ENCODE data around the gene KRT2.

Gene KRT2

DNA sequence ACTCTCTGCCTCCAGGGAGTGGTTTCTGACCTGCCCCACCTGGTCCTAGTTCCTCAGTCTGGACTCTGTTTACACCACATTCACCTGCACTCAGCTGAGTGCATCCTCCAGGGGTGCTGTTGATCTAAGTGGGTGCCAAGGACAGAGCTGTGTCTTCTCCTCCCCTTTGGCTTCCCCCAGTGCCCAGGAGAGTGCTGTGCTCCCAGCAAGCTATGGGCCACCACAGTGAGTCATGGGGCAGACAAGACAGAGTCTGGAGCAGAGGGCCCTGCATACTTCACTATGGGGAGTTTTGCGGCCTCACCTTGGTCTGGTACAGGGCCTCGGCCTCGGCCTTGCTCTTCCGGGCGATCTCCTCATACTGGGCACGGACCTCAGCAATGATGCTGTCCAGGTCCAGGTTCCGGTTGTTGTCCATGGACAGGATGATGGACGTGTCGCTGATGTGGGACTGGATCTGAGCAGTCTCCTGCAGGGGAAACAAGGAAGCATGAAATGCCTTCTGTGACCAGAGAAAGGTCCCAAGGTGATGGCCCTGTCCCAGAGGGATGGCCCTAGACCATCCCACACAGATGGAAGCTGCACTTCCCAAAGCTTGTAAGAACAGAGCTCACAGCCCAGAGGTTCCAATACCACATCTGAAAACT, 38.5 kb downstream of the KRT2 start:
- DNase-seq: no peak

DNA sequence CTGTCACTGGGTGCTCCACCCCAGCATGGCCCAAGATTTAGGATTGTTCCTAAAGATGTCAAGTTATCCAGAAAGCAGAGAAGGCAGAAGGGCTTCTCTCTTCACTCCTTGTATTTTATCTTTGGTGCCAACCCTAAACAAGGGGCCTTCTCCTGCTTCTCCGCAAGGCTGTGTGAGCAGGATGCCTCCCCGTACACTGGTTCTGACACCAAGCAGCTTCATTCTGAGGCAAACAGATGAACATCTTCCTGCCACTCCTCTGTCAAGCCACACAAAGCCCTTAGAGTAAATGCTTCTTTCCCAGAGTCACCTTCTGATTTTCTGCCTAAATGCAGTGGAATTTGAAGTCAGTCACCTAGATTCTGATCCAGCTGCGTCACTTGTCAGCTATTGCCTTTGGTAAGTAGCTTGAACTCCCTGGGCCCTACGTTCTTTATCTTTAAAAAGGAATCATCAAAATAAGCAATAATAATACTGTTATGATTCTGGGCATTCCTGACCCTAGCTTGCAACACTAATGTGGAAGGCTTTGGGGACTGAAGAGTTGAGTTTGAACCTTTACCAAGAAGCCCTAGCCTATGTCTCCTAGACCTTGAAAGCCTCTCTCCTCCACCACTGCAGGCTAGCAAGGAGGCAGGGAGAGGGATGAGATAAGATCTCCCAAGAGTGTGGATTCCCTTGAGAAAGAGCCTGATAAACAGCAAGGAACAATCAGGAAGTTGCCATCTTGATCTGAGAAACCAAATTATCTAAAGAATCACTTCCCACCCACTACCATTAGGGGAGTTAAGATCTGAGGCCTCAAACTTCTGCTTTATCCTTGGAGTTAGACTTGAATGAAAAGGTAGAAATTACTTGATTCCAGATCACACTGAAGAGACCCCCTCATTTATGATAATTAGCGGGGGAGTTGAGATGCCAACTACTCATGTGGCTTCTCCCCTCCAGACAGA, 39.3 kb downstream of the KRT2 start:
- no peak for DNase-seq

DNA sequence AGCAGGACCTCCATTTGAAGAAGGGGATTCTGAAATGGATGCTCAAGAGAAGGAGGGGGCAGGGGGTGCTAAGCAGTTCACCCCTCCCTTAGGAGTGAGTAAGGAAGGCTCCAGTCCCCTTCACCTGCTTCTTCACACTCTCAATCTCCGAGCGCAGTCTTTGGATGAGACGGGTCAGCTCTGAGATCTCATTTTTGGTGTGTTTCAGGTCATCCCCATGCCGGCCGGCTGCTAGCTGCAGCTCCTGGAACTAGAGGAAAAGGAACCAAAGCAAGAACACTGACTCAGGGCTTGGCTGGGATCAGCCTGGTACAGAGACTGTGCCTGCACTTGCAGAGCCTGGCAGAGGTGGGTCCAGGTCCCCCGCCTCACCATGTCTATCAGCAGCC, 40.9 kb downstream of the KRT2 start:
- DNase-seq: no peak

DNA sequence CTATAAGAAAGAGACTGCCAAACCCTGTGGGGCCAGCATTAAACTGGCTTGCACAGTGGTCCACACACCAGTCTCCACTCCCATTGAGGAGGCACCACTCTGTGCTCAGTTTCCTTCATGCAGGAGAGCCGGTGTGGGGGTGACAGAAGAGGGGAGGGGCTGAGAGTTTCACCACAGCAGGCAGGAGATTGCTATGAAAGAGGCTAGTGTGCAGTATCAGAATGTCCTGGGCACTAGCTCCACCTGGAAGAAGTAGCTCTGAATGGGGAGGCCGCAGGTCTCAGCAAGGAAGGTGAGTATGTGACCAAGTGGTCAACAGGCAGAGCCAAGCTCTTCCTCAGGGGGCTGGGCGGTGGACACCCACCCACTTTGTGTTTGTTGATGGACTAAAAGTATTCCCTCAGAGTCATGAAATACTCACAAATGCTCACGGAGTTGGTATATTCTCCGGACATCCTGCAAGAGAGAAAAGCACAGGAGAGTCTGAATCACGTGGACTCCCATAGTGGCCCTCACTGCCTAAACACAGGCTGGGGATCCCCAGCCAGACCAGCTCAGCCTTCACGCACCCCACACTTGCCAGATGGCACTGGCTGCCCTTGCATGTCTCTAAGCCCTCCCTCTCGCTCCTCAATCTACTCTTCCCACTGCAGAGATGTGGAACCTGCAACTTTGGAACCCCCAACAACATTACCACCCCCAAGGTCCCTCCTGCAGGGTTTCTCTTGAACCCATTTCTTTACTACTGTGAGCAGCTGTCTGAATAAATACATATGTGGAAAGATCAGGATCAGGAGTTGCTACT, 43.0 kb downstream of the KRT2 start:
- DNase-seq: no peak

DNA sequence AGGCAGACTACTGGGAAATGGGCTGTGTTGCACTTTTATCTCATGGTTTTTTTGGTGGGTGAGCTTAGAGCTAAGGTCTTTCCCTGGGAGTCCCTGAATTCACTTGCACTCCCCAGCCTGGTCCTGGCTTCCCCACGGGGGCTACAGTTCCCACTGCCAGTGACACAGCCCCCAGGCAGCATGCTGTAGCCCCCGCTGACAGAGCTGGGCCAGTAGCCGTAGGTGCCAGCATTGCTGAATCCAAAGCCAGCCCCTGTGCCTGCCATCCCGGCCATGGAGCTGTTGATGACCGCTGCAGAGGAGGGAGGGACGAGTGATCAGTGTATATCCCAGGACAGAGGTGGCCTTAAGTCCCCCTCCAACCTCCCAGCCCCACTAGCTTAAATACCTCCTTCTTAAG, 43.9 kb downstream of the KRT2 start:
- no peak for DNase-seq

DNA sequence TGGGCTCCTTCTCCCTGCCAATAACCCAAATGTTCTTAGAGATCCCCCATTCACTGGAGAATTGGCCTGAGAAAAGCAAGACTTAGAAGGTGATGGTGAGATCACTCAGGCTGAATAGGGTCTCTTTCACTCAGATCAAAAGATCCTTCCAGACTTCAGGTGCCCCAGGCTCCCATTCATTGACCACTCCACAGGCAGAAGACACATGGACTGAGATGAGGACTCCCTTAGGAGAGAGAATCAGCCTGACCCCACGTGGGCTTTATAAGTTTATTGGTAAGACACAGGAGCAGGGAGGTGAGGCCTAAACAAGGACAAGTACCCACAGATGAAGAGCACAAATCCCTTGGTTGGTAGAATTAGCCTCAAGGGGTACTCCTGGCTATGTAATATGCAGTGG, 44.7 kb downstream of the KRT2 start:
- no peak for DNase-seq

DNA sequence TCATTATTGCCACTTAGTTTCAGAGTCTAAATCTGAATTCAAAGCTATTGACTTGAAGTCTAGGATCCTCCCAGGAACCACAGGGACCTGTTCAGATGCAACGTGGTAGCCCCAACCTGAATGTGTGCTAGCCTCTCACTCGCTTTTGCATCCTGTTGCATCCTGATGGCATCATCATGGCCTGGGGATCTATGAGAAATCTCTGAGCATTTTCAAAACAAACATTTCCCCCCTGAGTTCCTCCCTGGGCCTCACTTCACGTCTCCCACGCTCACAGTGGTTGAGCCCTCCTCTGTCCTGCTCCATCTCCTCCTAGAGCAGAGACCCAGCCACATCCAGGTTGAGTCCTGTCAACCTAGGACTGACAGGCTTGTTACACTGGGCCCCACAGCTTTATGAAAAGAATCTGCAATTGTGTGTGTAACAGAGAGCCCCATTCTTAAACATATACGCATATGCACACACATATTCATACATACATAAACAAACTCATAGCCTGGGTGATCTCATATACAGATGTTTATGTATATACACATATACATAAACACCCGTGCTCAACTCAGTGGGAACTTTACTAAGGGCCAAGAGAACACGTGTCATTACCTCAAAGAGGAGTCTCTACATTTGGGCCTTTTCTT, 45.3 kb downstream of the KRT2 start:
- DNase-seq: no peak

DNA sequence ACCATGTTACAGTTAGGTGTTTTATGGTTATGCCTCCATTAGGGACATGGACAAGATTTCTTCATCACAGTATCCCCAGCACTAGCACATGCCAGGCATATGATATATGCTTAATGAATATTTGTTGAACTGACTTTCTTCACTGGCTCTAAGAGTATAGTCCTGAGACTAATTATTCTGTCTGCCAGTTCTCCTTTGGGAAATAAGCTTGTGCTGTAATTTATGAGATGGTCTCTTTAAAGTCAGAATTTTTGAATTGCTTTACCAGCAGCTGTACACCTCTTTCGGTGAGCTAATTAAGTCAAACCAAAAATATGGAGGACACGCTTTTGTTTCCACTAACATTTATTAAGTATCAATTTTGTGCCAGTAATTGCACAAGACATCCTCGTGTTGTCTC, 45.9 kb downstream of the KRT2 start:
- DNase-seq: no peak

DNA sequence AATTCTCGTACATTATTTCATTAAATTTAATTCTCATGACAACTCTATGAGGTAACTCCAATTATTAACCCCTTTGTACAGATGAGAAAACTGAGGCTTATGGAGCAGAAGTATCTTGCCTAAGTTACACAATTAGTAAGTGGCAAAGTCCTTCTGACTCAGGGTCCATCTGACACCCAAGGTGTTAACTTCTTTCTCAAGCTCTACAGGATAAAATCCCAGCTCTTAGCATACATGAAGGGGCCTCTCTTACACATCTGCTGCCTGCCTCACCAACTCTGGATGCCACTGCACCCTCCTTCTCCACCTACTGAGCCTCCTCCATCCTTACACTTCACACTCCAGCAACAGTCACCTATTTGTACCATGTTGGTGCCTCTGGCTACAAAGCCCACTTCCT, 46.5 kb downstream of the KRT2 start:
- DNase-seq: no peak

DNA sequence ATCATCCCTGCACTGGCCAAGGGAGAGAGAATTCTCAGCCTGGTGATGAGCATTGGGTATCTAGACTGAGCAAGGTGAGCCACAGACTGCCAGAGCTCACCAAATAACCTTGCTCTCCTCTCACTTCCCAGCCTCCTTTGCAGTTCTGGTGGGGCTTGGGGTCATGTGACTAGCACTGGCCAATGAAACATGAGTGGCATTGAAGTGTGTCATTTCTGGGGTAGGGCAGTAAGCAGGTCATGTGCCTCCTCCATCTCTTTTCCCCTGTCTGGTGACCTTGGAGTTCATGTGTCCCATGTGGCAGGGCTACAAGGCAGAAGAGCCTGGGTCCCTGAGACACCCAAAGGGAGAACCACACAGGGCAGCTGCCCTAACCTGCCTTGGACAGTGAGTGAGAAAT, 47.2 kb downstream of the KRT2 start:
- no peak for DNase-seq

DNA sequence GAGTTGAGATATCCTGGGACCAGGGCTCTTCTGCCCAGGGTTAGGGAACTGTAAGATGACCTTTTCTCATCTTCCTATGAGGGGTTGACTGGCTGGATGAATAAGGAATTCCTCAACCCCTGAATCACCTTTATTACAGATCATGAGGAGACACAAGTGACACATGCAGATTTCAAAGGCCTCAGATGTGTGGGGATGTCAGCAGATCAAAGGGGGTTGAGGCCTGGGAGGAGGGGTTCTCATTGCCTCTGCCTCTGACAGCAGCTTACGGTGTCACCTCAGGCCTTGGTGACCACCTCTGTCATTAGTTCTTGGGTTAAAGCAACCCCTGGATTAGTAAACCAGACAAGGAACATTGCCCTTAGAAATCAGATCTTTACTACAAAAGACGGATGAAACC, 48.7 kb downstream of the KRT2 start:
- DNase-seq: no peak

DNA sequence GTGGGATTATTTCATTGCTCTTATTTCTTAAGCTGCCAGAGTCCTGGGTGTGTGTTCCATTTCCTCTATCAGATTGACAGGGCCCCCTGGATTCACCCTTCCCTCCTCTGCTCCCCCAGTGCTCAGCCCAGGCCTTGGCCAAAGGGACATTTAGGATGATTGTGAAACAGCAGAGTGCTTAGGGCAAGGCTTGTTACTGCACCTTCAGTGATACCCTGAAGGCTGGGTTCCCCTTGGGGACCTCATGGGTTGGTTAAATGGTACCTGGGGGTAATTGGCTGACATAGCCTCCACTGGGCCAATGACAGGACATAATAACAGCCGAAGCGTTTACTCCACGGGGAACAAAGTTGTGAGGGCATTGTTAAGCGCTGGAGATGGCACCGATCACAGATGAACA, 49.5 kb downstream of the KRT2 start:
- no peak for DNase-seq

DNA sequence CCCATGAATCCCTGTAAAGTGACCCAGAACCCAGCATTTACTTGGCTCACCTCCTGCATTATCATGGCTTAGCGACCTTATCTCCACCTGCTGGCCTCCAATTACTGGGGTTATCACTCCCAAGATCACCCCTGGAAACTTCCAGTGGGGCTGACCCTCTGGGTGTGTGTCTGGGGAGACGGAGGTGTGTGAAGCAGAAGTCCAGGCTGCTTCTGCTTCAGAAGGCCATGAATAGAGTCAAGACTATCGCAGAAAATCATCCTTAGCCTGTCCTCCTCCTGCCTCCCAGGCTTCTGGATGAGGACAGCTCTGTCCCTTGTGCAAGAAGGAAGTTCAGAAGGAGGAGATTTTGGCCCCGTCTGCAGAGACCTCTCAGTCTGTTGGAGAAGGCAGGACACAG, 50.3 kb downstream of the KRT2 start:
- no peak for DNase-seq

DNA sequence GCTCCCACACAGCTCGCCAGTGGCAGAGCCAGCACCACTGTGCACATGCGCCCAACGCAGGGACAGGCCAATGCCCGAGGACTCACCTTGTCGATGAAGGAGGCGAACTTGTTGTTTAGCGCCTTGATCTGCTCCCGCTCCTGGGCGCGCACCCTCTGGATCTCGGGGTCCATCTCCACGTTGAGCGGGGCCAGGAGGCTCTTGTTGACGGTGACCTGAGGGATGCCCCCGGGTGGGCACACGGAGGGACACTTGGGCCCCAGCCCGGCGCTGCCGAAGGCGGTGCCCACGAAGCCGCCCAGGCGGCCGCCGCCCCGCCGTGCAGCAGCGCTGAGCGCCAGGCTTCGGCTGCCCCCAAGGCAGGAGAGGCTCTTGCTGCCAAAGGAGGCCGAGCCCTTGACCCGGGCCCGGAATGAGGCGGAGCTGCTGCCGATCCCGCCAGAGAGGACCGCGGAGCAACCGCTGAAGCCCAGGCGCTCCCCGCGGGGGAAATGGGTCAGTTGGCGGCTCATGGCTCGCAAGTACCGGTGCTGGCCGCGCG, 51.0 kb downstream of the KRT2 start, which contains the start of gene KRT72:
Gene KRT72 (minus strand): TSS at position 523 of the 541 bp plus-strand sequence. CDS start 11 bp downstream, at position 512.
- no peak for DNase-seq

DNA sequence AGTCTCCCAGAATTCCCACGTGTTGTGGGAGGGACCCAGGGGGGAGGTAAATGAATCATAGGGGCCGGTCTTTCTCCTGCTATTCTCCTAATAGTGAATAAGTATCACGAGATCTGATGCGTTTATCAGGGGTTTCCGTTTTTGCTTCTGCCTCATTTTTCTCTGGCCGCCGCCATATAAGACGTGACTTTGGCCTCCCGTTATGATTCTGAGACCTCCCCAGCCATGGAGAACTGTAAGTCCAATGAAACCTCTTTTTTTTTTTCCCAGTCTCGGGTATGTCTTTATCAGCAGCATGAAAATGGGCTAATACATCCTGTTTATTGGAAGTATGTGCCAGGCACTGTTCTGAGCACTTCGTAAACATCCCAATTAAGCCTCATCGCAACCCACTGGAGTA, 51.5 kb downstream of the KRT2 start:
- no peak for DNase-seq

DNA sequence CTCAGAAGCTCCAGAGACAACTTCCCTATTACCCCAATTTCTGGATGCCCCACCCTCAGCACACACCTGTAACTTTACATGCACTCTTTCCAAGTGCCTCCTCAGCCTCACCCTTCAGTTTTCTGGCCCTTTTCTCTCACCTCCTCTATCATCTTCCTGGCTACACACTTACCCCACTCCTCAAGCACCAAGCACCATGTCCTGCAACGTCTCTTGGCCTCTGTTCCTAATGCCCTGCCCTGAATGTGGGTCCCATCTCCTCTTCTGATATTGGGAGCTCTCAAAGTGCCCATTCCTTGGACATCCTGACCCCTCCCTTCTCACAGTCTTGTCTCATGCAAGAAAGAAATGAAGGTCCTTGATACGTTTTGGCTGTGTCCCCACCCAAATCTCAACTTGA, 51.9 kb downstream of the KRT2 start:
- DNase-seq: no peak

DNA sequence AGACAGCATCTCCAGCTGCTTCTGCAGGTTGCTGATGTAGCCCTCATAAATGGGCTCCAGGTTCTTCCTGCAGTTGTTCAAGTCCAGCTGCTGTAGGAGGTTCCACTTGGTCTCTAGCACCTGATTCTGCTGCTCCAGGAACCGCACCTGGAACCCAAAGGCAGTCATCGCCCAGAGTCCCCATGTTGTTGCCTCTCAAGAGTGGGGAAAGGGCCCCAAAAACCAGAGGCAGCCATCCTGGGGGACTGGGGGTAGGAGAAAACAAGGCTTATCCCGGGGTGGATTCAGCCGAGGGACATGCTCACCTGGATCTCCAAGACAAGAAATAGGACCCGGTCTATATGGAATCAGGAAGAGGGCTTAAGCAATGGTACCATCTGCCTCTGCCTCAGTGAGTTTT, 53.0 kb downstream of the KRT2 start:
- DNase-seq: no peak

All from NCI-H69 (cell line).